HUES6 (cell line): ENCODE measurements around the gene NEMP2.

Experiments
- H3K27ac ChIP-seq: 2 replicates; pipeline ENCODE4 v1.7.0; 2013; ENCODE audit warnings: low read depth, mild to moderate bottlenecking, low read length, inconsistent platforms
- H3K27me3 ChIP-seq: 2 replicates; pipeline ENCODE4 v1.6.1; 2013; ENCODE audit warnings: low read length; ENCODE audit not compliant: control insufficient read depth, insufficient read depth
- H3K36me3 ChIP-seq: 2 replicates; pipeline ENCODE4 v1.6.1; 2013; ENCODE audit warnings: low read length; ENCODE audit not compliant: control insufficient read depth, insufficient read depth
- H3K4me1 ChIP-seq: 2 replicates; pipeline ENCODE4 v1.6.1; 2013; ENCODE audit warnings: low read length; ENCODE audit not compliant: control insufficient read depth, insufficient read depth
- H3K4me3 ChIP-seq: 2 replicates; pipeline ENCODE4 v1.5.1; 2013; ENCODE audit warnings: low read depth, low read length
- H3K9ac ChIP-seq: one replicate; pipeline ENCODE4 v1.6.1; 2013; ENCODE audit warnings: mild to moderate bottlenecking, low read length
- H3K9me3 ChIP-seq: 2 replicates; pipeline ENCODE4 v1.6.1; 2013; ENCODE audit warnings: low read depth, low read length; ENCODE audit not compliant: control insufficient read depth, insufficient read depth

Gene NEMP2

GRCh38 chr2:190534310-190535120 is at the start of gene NEMP2:
Gene NEMP2, minus strand, starts transcription at chr2:190534722. Its CDS starts 67 bp downstream, at chr2:190534655.
- H3K36me3 ChIP-seq, result no peaks in the 10 kb centered on the region
- peak within 1 kb of the TSS; percentile 91 for H3K27ac ChIP-seq
- peaks cover 17% of the 10 kb centered on the region for H3K4me1 ChIP-seq

DNA sequence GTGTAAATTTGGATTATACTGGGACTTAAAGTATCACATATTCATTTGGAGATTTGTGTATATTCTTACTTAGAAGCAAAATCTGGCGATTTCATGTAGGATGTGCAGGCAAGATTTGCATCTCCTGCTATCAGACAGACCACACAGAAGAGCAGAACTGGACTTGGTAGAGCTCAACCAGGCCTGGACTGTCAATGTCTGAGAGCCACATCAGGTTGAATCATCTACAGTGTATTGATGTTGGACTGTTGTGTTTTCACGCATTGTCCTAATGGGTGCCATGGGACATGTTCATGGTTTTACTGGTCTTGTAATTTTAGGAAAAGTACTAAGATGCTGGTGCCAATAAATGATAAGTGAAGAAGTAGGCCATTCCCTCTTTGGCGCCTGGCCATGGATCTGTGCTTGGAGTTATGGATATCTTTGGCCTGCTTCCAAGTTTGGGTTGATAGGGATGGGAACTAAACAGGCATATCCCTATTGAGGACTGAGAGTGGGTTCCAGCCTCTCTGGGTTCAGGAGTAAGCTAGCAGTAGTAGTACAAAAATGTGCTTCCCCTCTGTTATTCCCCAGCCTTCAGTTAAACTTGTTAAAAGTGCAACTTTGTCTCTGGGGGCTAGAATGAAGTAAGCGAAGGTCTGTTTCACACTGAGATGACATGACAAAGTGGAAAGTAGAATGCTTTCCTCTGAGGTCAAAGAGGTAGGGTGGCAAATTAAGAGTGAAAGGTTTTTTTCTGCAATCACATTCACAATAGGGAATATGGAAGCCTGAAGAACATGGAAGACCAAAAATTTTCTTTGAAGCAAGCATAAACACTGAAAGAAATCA is 49.2 kb upstream of the NEMP2 start:
- no peaks in the 10 kb centered on the region for H3K27me3 ChIP-seq
- no peak overlapping the region for H3K4me3 ChIP-seq
- H3K27ac ChIP-seq, result no peak overlapping the region
- no peak overlapping the region for H3K9ac ChIP-seq
- H3K4me1 ChIP-seq, result no peaks in the 10 kb centered on the region
- no peaks in the 10 kb centered on the region for H3K36me3 ChIP-seq
- H3K9me3 ChIP-seq, result no peaks in the 10 kb centered on the region

More at GRCh38 chr2:190534310-190535120, at the start of gene NEMP2:
- peaks cover 13% of the 10 kb centered on the region for H3K9me3 ChIP-seq
- peak within 1 kb of the TSS; percentile 79 for H3K4me3 ChIP-seq
- H3K9ac ChIP-seq, result peak within 1 kb of the TSS; percentile 84
- H3K27me3 ChIP-seq, result no peaks in the 10 kb centered on the region

GRCh38 chr2:190582736-190583506 is 48.4 kb upstream of the NEMP2 start:
- Histone ChIP-seq H3K9me3 (no peaks in the 10 kb centered on the region), H3K27ac (no peak overlapping the region), H3K4me3 (no peak overlapping the region), H3K9ac (no peak overlapping the region), H3K36me3 (no peaks in the 10 kb centered on the region), H3K27me3 (no peaks in the 10 kb centered on the region), H3K4me1 (no peaks in the 10 kb centered on the region)

GRCh38 chr2:190582019-190582418 is 47.5 kb upstream of the NEMP2 start:
- H3K36me3 ChIP-seq, result no peaks in the 10 kb centered on the region
- no peaks in the 10 kb centered on the region for H3K4me1 ChIP-seq
- no peaks in the 10 kb centered on the region for H3K9me3 ChIP-seq
- no peak overlapping the region for H3K9ac ChIP-seq
- H3K27ac ChIP-seq, result no peak overlapping the region
- H3K27me3 ChIP-seq, result no peaks in the 10 kb centered on the region
- H3K4me3 ChIP-seq, result no peak overlapping the region

GRCh38 chr2:190579915-190580846 is 45.7 kb upstream of the NEMP2 start:
- Histone ChIP-seq H3K27ac (no peak overlapping the region), H3K4me1 (no peaks in the 10 kb centered on the region), H3K36me3 (no peaks in the 10 kb centered on the region), H3K9ac (no peak overlapping the region), H3K9me3 (no peaks in the 10 kb centered on the region), H3K4me3 (no peak overlapping the region), H3K27me3 (no peaks in the 10 kb centered on the region)

DNA sequence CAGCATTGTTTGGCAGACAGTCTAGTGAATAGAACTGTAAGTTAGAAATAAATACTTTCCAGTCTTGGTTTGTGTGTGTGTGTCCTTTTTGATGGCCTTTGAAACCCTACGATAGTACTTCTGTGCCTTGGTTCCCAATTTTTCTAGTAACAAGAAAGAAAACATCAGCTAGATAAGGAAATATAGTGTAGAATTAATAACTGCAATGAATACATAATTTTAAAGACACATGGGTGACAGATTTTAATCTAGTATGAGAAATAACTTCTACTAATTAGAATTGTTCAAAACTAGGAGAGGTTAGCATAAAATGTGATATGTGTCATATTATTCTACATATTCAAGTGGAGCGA is 44.5 kb upstream of the NEMP2 start:
- no peak overlapping the region for H3K27ac ChIP-seq
- H3K27me3 ChIP-seq, result no peaks in the 10 kb centered on the region

GRCh38 chr2:190578158-190579057 is 43.9 kb upstream of the NEMP2 start:
- Histone ChIP-seq H3K36me3 (no peaks in the 10 kb centered on the region), H3K9me3 (no peaks in the 10 kb centered on the region), H3K9ac (no peak overlapping the region), H3K27ac (no peak overlapping the region), H3K4me1 (no peaks in the 10 kb centered on the region), H3K27me3 (no peaks in the 10 kb centered on the region), H3K4me3 (no peak overlapping the region)

More for the DNA sequence above, 44.5 kb upstream of the NEMP2 start:
- no peaks in the 10 kb centered on the region for H3K4me1 ChIP-seq
- H3K9ac ChIP-seq, result no peak overlapping the region
- H3K9me3 ChIP-seq, result no peaks in the 10 kb centered on the region
- no peaks in the 10 kb centered on the region for H3K36me3 ChIP-seq
- no peak overlapping the region for H3K4me3 ChIP-seq

DNA sequence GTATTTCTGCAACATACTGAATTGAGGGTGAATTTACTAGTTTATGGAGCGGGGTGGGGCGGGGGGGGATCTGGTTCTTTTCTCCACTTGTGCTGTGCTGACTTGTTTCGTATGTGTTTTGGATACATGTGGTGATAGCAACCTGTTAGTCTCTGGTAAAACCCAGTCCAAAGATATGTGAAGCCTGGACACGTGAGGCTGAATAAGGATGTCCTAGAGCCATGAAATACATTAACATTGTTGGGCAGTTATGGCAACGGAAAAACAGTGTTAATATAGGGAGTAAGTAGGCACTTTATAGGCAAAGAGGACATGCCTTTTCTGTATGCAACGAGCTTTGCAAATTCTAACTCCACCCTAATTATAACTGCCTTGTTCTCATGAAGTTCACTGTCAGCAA is 42.1 kb upstream of the NEMP2 start:
- Histone ChIP-seq H3K9me3 (no peaks in the 10 kb centered on the region), H3K27ac (no peak overlapping the region), H3K27me3 (no peaks in the 10 kb centered on the region), H3K4me1 (no peaks in the 10 kb centered on the region), H3K4me3 (no peak overlapping the region), H3K36me3 (no peaks in the 10 kb centered on the region), H3K9ac (no peak overlapping the region)

DNA sequence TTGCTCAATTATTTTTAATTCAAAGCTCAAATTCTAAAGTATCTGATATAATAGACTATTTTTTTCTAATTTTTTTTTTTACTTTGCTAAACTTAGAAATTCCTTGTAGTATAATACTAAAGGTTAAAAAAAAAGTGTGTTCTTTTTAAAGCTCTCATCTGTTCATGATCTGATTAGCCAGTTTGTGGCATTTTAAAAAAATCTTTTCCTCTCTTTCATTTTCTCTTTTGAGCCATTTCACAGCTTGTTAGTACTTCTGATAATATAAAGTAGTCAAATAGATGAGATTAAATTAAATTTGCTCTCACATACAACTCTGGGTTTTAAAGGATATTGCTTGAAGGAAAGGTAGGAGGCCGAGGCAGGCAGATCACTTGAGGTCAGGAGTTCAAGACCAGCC is 40.7 kb upstream of the NEMP2 start:
- H3K9ac ChIP-seq, result no peak overlapping the region
- no peaks in the 10 kb centered on the region for H3K36me3 ChIP-seq
- no peak overlapping the region for H3K27ac ChIP-seq
- no peak overlapping the region for H3K4me3 ChIP-seq
- H3K27me3 ChIP-seq, result no peaks in the 10 kb centered on the region
- H3K4me1 ChIP-seq, result no peaks in the 10 kb centered on the region
- no peaks in the 10 kb centered on the region for H3K9me3 ChIP-seq
